Measurements from ENCODE around the gene PAQR5.
"Not testable (repeated sequence)": the region's sequence is repeated elsewhere in the genome, so short reads cannot be mapped to it uniquely, and the experiment has no call there.

Gene PAQR5

DNA sequence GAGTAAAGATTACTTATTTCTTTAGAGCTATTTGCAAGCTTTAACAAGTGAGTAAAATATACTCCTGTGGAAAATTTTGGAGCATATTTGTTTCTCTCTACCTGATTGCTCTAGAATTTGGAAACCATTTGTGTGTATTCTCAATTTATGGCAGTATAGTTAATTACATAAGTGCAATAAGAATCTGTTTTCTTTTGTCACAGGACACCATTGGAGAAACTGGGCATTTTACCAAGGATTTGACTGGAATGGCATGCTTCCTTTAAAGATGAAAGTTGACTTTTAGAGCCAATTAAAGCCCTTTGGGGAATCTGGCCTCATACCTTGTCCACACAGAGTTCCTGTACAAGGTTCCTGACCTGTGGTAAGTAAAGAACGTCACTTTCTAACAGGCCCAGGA, 38.4 kb downstream of the PAQR5 start:
- no peak overlapping the region for H3K27ac ChIP-seq
- no peak overlapping the region for H3K4me3 ChIP-seq
- H3K36me3 ChIP-seq (ENCODE audit: insufficient read depth, low read length), result no peaks in the 10 kb centered on the region; the same call in 1 of the 2 replicates
- TF ChIP-seq POLR2AphosphoS5 (IDR thresholded peaks at IDR 0.05; ENCODE audit: borderline replicate concordance, low read depth, low read length) (no peak), FOXP2 (optimal IDR thresholded peaks at IDR 0.05; ENCODE audit: control extremely low read depth, extremely low read length, insufficient read depth) (no peak), EZH2 (IDR thresholded peaks at IDR 0.05) (no peak)
- no peak overlapping the region for H3K9ac ChIP-seq (ENCODE audit: insufficient read length)
- no peak for DNase-seq (ENCODE audit: low read depth, low spot score)
- no peaks in the 10 kb centered on the region for H3K9me3 ChIP-seq (ENCODE audit: low read depth, low read length)

- H3K36me3 ChIP-seq (ENCODE audit: insufficient read depth, low read length), result no peaks in the 10 kb centered on the region; the same call in 1 of the 2 replicates
- no peak overlapping the region for H3K4me3 ChIP-seq
- H3K27ac ChIP-seq, result no peak overlapping the region
- no peaks in the 10 kb centered on the region for H3K9me3 ChIP-seq (ENCODE audit: low read depth, low read length)
- DNase-seq (ENCODE audit: low read depth, low spot score), result no peak
- H3K9ac ChIP-seq (ENCODE audit: insufficient read length), result no peak overlapping the region
- TF ChIP-seq POLR2AphosphoS5 (IDR thresholded peaks at IDR 0.05; ENCODE audit: borderline replicate concordance, low read depth, low read length) (no peak), FOXP2 (optimal IDR thresholded peaks at IDR 0.05; ENCODE audit: control extremely low read depth, extremely low read length, insufficient read depth) (no peak), EZH2 (IDR thresholded peaks at IDR 0.05) (no peak)
These were observed 40.0 kb downstream of the PAQR5 start for GRCh38 chr15:69338535-69339213.

DNA sequence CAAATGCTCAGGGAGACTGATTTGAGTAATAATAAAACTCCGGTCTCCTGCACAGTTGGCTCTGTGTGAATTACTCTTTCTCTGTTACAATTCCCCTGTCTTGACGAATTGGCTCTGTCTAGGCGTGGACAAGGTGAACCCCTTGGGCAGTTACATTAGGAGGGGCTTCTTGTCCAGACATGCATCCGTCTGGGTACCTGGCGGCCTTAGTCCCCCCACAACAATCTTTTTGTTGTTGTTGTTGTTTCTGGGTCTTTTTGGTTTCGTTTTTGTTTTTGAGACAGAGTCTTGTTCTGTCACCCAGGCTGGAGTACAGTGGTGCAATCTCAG, 40.5 kb downstream of the PAQR5 start:
- H3K36me3 ChIP-seq (ENCODE audit: insufficient read depth, low read length); H3K4me3 ChIP-seq; DNase-seq (ENCODE audit: low read depth, low spot score); H3K27ac ChIP-seq; H3K9ac ChIP-seq (ENCODE audit: insufficient read length); H3K9me3 ChIP-seq (ENCODE audit: low read depth, low read length): not testable (repeated sequence)

DNA sequence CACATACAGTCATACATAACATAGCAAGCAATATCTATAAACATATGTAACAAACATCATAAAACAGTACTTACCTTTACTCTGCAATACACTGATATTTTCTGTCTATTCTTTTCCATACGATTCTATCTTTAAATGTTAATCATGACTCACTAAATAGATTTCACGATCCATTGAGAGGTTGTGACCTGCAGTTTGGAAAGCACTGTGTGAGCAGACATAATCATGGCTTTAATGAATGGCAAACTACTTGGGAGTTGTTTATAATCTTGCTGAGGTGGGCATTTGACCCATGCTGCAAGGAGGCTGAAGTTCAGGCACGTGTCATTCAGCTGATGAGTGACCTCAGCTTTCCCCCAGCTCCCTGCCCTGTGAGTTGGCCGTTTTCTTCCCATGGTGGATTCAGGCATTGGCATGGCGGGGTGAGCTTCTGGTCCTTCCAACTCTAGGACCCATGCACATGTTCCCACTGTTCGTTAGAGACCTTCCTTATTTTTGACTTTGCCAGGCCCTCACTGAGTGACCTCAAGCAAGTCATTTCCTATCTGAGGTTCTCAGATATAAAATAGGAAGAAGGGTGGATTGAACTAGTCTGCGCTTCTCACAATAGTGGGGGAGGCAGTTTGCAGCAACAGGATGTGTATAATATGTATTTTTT, 41.7 kb downstream of the PAQR5 start:
- Histone ChIP-seq H3K9me3 (ENCODE audit: low read depth, low read length) (no peaks in the 10 kb centered on the region), H3K4me3 (no peak overlapping the region), H3K36me3 (ENCODE audit: insufficient read depth, low read length) (no peaks in the 10 kb centered on the region; the same call in 1 of the 2 replicates), H3K27ac (no peak overlapping the region), H3K9ac (ENCODE audit: insufficient read length) (no peak overlapping the region)
- TF ChIP-seq FOXP2 (optimal IDR thresholded peaks at IDR 0.05; ENCODE audit: control extremely low read depth, extremely low read length, insufficient read depth), result no peak
- no peak for TF ChIP-seq POLR2AphosphoS5 (IDR thresholded peaks at IDR 0.05; ENCODE audit: borderline replicate concordance, low read depth, low read length)
- no peak for TF ChIP-seq EZH2 (IDR thresholded peaks at IDR 0.05)
- DNase-seq (ENCODE audit: low read depth, low spot score), result no peak

GRCh38 chr15:69341356-69341755, 42.6 kb downstream of the PAQR5 start:
- Histone ChIP-seq H3K9ac (ENCODE audit: insufficient read length) (no peak overlapping the region), H3K27ac (no peak overlapping the region), H3K36me3 (ENCODE audit: insufficient read depth, low read length) (no peaks in the 10 kb centered on the region; the same call in 1 of the 2 replicates), H3K4me3 (no peak overlapping the region), H3K9me3 (ENCODE audit: low read depth, low read length) (no peaks in the 10 kb centered on the region)
- TF ChIP-seq EZH2 (IDR thresholded peaks at IDR 0.05), result no peak
- TF ChIP-seq FOXP2 (optimal IDR thresholded peaks at IDR 0.05; ENCODE audit: control extremely low read depth, extremely low read length, insufficient read depth), result no peak
- no peak for TF ChIP-seq POLR2AphosphoS5 (IDR thresholded peaks at IDR 0.05; ENCODE audit: borderline replicate concordance, low read depth, low read length)
- no peak for DNase-seq (ENCODE audit: low read depth, low spot score)

DNA sequence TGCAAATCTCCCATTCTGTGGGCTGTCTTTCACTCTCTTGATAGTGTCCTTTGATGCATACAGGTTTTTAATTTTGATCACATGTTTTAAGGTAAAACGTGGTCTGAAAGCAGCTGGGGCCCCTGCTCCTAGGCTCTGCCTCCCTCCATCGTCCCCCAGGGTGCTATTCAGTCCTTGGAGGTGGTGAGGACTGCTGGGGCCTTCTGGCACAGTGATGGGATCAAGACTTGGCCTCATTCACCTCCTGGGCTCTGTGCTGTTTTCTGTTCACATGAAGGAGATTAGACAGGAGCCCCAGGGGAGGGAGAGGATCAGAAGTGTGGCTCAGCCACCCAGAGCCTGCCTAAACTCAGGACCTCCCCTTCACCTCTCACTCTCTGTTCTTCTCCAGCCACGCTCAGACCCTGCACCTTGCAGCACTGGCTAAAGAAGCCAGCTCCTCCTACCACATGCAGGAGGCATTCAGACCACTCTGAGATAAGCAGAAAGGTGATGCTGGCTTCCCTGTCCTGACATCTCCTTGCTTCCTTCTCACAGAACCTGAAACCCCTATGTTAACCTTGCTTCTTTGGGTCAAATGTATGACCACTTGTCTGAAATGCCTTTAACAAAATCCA, 43.9 kb downstream of the PAQR5 start:
- no peak for TF ChIP-seq EZH2 (IDR thresholded peaks at IDR 0.05)
- TF ChIP-seq POLR2AphosphoS5 (IDR thresholded peaks at IDR 0.05; ENCODE audit: borderline replicate concordance, low read depth, low read length), result no peak
- TF ChIP-seq FOXP2 (optimal IDR thresholded peaks at IDR 0.05; ENCODE audit: control extremely low read depth, extremely low read length, insufficient read depth), result no peak
- Histone ChIP-seq H3K4me3 (no peak overlapping the region), H3K27ac (no peak overlapping the region), H3K9ac (ENCODE audit: insufficient read length) (no peak overlapping the region), H3K36me3 (ENCODE audit: insufficient read depth, low read length) (no peaks in the 10 kb centered on the region), H3K9me3 (ENCODE audit: low read depth, low read length) (no peaks in the 10 kb centered on the region)
- DNase-seq (ENCODE audit: low read depth, low spot score), result no peak

- Histone ChIP-seq H3K4me3 (no peak overlapping the region), H3K27ac (no peak overlapping the region)
- no peak for TF ChIP-seq POLR2AphosphoS5 (IDR thresholded peaks at IDR 0.05; ENCODE audit: borderline replicate concordance, low read depth, low read length)
- no peak for TF ChIP-seq EZH2 (IDR thresholded peaks at IDR 0.05)
- no peak for TF ChIP-seq FOXP2 (optimal IDR thresholded peaks at IDR 0.05; ENCODE audit: control extremely low read depth, extremely low read length, insufficient read depth)
These were observed 44.4 kb downstream of the PAQR5 start for GRCh38 chr15:69343133-69343532.

DNA sequence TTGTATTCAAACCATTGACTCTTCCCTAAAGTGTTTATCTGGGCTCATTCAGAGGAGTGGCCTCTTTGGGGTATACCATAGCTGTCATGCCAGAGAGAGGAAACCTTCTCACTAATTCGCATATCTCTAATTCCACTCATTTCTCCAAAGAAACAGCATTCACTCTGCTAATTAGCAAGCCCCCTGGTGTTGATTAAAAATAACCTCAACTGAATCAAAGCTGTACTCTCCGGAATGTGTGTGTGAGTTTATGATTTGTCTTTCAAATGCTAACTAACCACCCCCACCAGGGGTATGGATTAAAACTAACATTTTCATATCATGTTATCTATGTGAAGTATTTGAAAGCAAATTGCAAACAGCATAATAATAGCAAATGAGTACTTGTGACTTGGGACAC, 45.5 kb downstream of the PAQR5 start:
- Histone ChIP-seq H3K4me3 (no peak overlapping the region), H3K9me3 (ENCODE audit: low read depth, low read length) (no peaks in the 10 kb centered on the region), H3K9ac (ENCODE audit: insufficient read length) (no peak overlapping the region), H3K36me3 (ENCODE audit: insufficient read depth, low read length) (no peaks in the 10 kb centered on the region), H3K27ac (no peak overlapping the region)
- TF ChIP-seq POLR2AphosphoS5 (IDR thresholded peaks at IDR 0.05; ENCODE audit: borderline replicate concordance, low read depth, low read length) (no peak), FOXP2 (optimal IDR thresholded peaks at IDR 0.05; ENCODE audit: control extremely low read depth, extremely low read length, insufficient read depth) (no peak), EZH2 (IDR thresholded peaks at IDR 0.05) (no peak)
- no peak for DNase-seq (ENCODE audit: low read depth, low spot score)

More at GRCh38 chr15:69343133-69343532, 44.4 kb downstream of the PAQR5 start:
- no peak overlapping the region for H3K9ac ChIP-seq (ENCODE audit: insufficient read length)
- no peaks in the 10 kb centered on the region for H3K9me3 ChIP-seq (ENCODE audit: low read depth, low read length)
- H3K36me3 ChIP-seq (ENCODE audit: insufficient read depth, low read length), result no peaks in the 10 kb centered on the region
- no peak for DNase-seq (ENCODE audit: low read depth, low spot score)

Data from SK-N-MC (cell line).